Loucy (cell line): Measurements from ENCODE around the gene SOCS7.

Experiments
- EZH2phosphoT487 ChIP-seq: fragments of 200-600 bp; IDR thresholded peaks from 2 replicates; pipeline ENCODE4 v1.6.1; 2018; ENCODE audit warnings: antibody characterized with exemption, mild to moderate bottlenecking, moderate library complexity, borderline replicate concordance
- TF ChIP-seq, protein P1 (sequence below): fragments of 200-600 bp; sonication (generic); conservative IDR thresholded peaks from 2 replicates; pipeline ENCODE4 v1.5.1; 2014; ENCODE audit warnings: mild to moderate bottlenecking, antibody characterized with exemption, low read length

DNA sequence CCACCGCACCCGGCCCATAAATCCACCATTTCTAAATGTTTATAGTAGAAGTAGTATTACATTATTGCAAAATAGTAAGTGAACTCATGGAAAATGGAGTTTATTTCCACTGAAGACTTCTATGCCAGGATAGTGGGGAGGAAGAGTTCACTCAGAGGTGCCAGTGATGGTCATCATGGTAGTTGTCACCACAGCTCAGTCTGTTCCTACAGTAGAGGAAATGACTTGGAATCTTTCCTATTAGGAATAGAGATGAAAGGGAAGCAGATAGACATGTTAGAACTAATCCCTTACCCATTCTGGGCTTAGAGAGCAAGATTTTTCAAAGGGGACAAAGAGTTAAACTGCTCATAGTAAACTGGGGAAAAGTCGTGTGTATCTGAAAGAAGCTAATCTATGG lies 34.6 kb upstream of the SOCS7 start:
- TF ChIP-seq, protein P1, sequence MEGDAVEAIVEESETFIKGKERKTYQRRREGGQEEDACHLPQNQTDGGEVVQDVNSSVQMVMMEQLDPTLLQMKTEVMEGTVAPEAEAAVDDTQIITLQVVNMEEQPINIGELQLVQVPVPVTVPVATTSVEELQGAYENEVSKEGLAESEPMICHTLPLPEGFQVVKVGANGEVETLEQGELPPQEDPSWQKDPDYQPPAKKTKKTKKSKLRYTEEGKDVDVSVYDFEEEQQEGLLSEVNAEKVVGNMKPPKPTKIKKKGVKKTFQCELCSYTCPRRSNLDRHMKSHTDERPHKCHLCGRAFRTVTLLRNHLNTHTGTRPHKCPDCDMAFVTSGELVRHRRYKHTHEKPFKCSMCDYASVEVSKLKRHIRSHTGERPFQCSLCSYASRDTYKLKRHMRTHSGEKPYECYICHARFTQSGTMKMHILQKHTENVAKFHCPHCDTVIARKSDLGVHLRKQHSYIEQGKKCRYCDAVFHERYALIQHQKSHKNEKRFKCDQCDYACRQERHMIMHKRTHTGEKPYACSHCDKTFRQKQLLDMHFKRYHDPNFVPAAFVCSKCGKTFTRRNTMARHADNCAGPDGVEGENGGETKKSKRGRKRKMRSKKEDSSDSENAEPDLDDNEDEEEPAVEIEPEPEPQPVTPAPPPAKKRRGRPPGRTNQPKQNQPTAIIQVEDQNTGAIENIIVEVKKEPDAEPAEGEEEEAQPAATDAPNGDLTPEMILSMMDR, result no peak
- TF ChIP-seq EZH2phosphoT487, result no peak
